ENCODE measurements around the gene BACE2. TPM values are rescaled to one million over a fixed set of nuclear protein-coding genes. Genes with fewer than 3 reads are reported as not detected.

BACE2 gene
- total RNA-seq, 2 experiments from 2014 or later = not detected

DNA sequence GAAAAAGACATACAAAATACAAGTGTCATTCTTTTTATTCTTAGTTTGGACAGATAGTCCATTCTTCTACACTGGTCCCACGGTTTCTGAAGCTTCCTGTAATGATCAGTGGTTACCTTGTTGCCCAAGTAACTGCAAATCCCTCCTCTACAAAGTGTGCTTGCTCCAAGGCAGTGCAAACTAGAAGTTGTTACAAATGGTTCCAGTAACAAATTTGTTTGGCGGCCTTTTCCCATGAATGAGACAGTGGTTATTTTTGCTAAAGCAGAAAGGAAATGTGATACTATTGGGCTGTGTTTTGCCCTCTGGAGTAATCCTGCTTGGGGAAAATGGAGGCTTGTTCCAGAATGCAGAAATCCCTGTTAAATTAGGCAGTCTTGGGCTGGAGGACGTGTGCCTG is 8.9 kb downstream of the BACE2 start:
- no TSS peak for BruUV-seq (replicated peaks)
- H3K9me2 ChIP-seq (ENCODE audit: insufficient read depth, low read length) = no peaks in the 10 kb centered on the region
- H3K9me3 ChIP-seq (ENCODE audit: low read length) = no peaks in the 10 kb centered on the region
- H3K4me1 ChIP-seq (ENCODE audit: insufficient read depth, low read length, poor library complexity, severe bottlenecking) = no peaks in the 10 kb centered on the region
- POLR2A ChIA-PET = no interaction called here
- no peaks in the 10 kb centered on the region for H4K20me1 ChIP-seq (ENCODE audit: insufficient read depth, low read length)
- CTCF ChIA-PET (ENCODE audit: unreplicated experiment) = no interaction called here
- no peak overlapping the region for H3K4me3 ChIP-seq (ENCODE audit: low read depth, low read length, poor library complexity, severe bottlenecking)
- no peaks in the 10 kb centered on the region for H3K79me2 ChIP-seq (ENCODE audit: insufficient read depth, low read depth, low read length)
- intact Hi-C loops (cut with micrococcal nuclease; ENCODE audit: unreplicated experiment) = no loop called here
- no peak for DNase-seq (ENCODE audit: low spot score)
- no peaks in the 10 kb centered on the region for H3K36me3 ChIP-seq (ENCODE audit: insufficient read depth, low read length)
- H3K27ac ChIP-seq (ENCODE audit: low read depth, low read length, poor library complexity, severe bottlenecking) = no peak overlapping the region
- TF ChIP-seq CTCF (conservative IDR thresholded peaks at IDR 0.05; ENCODE audit: low read length) (no peak), EZH2phosphoT487 (IDR thresholded peaks at IDR 0.05; ENCODE audit: borderline replicate concordance, low read depth, low read length) (no peak)
- no peak overlapping the region for H3K4me2 ChIP-seq (ENCODE audit: low read length)
- no peak overlapping the region for H2AFZ ChIP-seq (ENCODE audit: low read length)

GRCh38 chr21:41180752-41181151 is 12.8 kb downstream of the BACE2 start:
- no peaks in the 10 kb centered on the region for H3K36me3 ChIP-seq (ENCODE audit: insufficient read depth, low read length)
- no peak for DNase-seq (ENCODE audit: low spot score)
- no peak overlapping the region for H2AFZ ChIP-seq (ENCODE audit: low read length)
- no peak overlapping the region for H3K27ac ChIP-seq (ENCODE audit: low read depth, low read length, poor library complexity, severe bottlenecking)
- no peaks in the 10 kb centered on the region for H3K9me2 ChIP-seq (ENCODE audit: insufficient read depth, low read length)
- intact Hi-C loops (cut with micrococcal nuclease; ENCODE audit: unreplicated experiment) = no loop called here
- H3K9me3 ChIP-seq (ENCODE audit: low read length) = no peaks in the 10 kb centered on the region
- no peak overlapping the region for H3K4me3 ChIP-seq (ENCODE audit: low read depth, low read length, poor library complexity, severe bottlenecking)
- TF ChIP-seq EZH2phosphoT487 (IDR thresholded peaks at IDR 0.05; ENCODE audit: borderline replicate concordance, low read depth, low read length) (no peak), CTCF (conservative IDR thresholded peaks at IDR 0.05; ENCODE audit: low read length) (no peak)
- H3K4me1 ChIP-seq (ENCODE audit: insufficient read depth, low read length, poor library complexity, severe bottlenecking) = no peaks in the 10 kb centered on the region
- H4K20me1 ChIP-seq (ENCODE audit: insufficient read depth, low read length) = no peaks in the 10 kb centered on the region
- POLR2A ChIA-PET = no interaction called here
- CTCF ChIA-PET (ENCODE audit: unreplicated experiment) = no interaction called here
- H3K79me2 ChIP-seq (ENCODE audit: insufficient read depth, low read depth, low read length) = no peaks in the 10 kb centered on the region
- BruUV-seq (replicated peaks) = no TSS peak
- H3K4me2 ChIP-seq (ENCODE audit: low read length) = no peak overlapping the region

- no peaks in the 10 kb centered on the region for H3K9me3 ChIP-seq (ENCODE audit: low read length)
- no peak overlapping the region for H3K4me3 ChIP-seq (ENCODE audit: low read depth, low read length, poor library complexity, severe bottlenecking)
- H3K79me2 ChIP-seq (ENCODE audit: insufficient read depth, low read depth, low read length) = no peaks in the 10 kb centered on the region
- no TSS peak for BruUV-seq (replicated peaks)
- no peak for DNase-seq (ENCODE audit: low spot score)
- H3K4me2 ChIP-seq (ENCODE audit: low read length) = no peak overlapping the region
- intact Hi-C loops (cut with micrococcal nuclease; ENCODE audit: unreplicated experiment) = no loop called here
- TF ChIP-seq CTCF (conservative IDR thresholded peaks at IDR 0.05; ENCODE audit: low read length) (no peak), EZH2phosphoT487 (IDR thresholded peaks at IDR 0.05; ENCODE audit: borderline replicate concordance, low read depth, low read length) (no peak)
- H3K9me2 ChIP-seq (ENCODE audit: insufficient read depth, low read length) = no peaks in the 10 kb centered on the region
- ChIA-PET CTCF (ENCODE audit: unreplicated experiment) (no interaction called here), POLR2A (no interaction called here)
- H3K36me3 ChIP-seq (ENCODE audit: insufficient read depth, low read length) = no peaks in the 10 kb centered on the region
- no peaks in the 10 kb centered on the region for H4K20me1 ChIP-seq (ENCODE audit: insufficient read depth, low read length)
- H3K27ac ChIP-seq (ENCODE audit: low read depth, low read length, poor library complexity, severe bottlenecking) = no peak overlapping the region
- no peak overlapping the region for H2AFZ ChIP-seq (ENCODE audit: low read length)
- H3K4me1 ChIP-seq (ENCODE audit: insufficient read depth, low read length, poor library complexity, severe bottlenecking) = no peaks in the 10 kb centered on the region
Observed at GRCh38 chr21:41182547-41182946, 14.6 kb downstream of the BACE2 start.

All from OCI-LY7 (cell line).